Measurements from ENCODE around the gene LSM2.

- TF ChIP-seq CTCF (IDR thresholded peaks at IDR 0.05; ENCODE audit: low read depth, low read length) (no peak), EZH2phosphoT487 (IDR thresholded peaks at IDR 0.05; ENCODE audit: low read depth) (no peak)
Measured at GRCh38 chr6:31778999-31779885, 27.5 kb downstream of the LSM2 start.
